Right ventricle myocardium inferior (tissue), 1 donor: ENCODE results near the gene RPL39L. TPM values are rescaled to one million over a fixed set of nuclear protein-coding genes. Genes with fewer than 3 reads are reported as not detected.
A peak's percentile ranks its signal among the peaks of the same experiment; 100 is the strongest.
"Not testable (repeated sequence)": the region's sequence is repeated elsewhere in the genome, so short reads cannot be mapped to it uniquely, and the experiment has no call there.

Experiments used
- ATAC-seq: fragments of 200-7000 bp; cut with Tn5 transposase; one replicate; pipeline ENCODE4 v1.9.1; 2020; ENCODE audit warnings: mild to moderate bottlenecking, moderate library complexity
- DNase-seq: peaks from one replicate; pipeline ENCODE4 v3.0.0; 2021; ENCODE audit errors: missing footprints
- intact Hi-C: fragments of 100-400 bp; cut with DNase I; formaldehyde crosslinking; loops from one replicate; pipeline ENCODE4 v1.11.0; 2022
- long read RNA-seq: library from polyadenylated mRNA; unstranded; transcript quantifications from one replicate; pipeline ENCODE4 v2.0.0, GENCODE V29; 2021
- total RNA-seq: library from RNA; stranded (reverse); fragmentation: NEBNext Ultra II Directional; extraction: Animal tissue kit (Norgen Biotek cat#: 25700); gene quantifications from one replicate; pipeline ENCODE4 v1.2.1, GENCODE V29; 2021
- donor health status: DM: no; HTN: yes; CAD: no; lungs with severe emphysema.

Gene RPL39L
- total RNA-seq = 5.9 TPM
- long read RNA-seq, partial matches to known transcripts = 0 of 1 reads
- long read RNA-seq, other reads (novel, unspliced or antisense) = 0 of 1 reads

GRCh38 chr3:187139126-187139894, at the start of gene RPL39L:
Gene RPL39L (minus strand): TSS chr3:187139496. CDS start chr3:187121300, 18,196 bp downstream.
- intact Hi-C loops = no loop called here
- peak; percentile 98 for ATAC-seq
- peak; percentile 90 for DNase-seq

- intact Hi-C loops = no loop called here
- ATAC-seq = no peak
- DNase-seq = no peak
Measured at GRCh38 chr3:187188931-187189330, 49.6 kb upstream of the RPL39L start.

GRCh38 chr3:187186801-187187421, 47.6 kb upstream of the RPL39L start:
- DNase-seq (peak; percentile 69), ATAC-seq (peak; percentile 94)
- intact Hi-C loops = no loop called here

- peak; percentile 40 for ATAC-seq
- DNase-seq = no peak
- intact Hi-C loops = no loop called here
Measured at GRCh38 chr3:187186375-187186774, 47.1 kb upstream of the RPL39L start.

- DNase-seq (no peak), ATAC-seq (no peak)
- intact Hi-C loops = no loop called here
Measured at GRCh38 chr3:187185759-187186158, 46.5 kb upstream of the RPL39L start.

- intact Hi-C loops = no loop called here
- ATAC-seq (no peak), DNase-seq (no peak)
Measured at GRCh38 chr3:187183903-187184302, 44.6 kb upstream of the RPL39L start.

GRCh38 chr3:187183210-187183862, 44.0 kb upstream of the RPL39L start:
- ATAC-seq (no peak), DNase-seq (no peak)
- intact Hi-C loops = no loop called here

- no peak for DNase-seq
- intact Hi-C loops = no loop called here
- ATAC-seq = no peak
Measured at GRCh38 chr3:187181454-187182170, 42.3 kb upstream of the RPL39L start.

GRCh38 chr3:187172929-187173328, 33.6 kb upstream of the RPL39L start:
- ATAC-seq = no peak
- DNase-seq = no peak
- intact Hi-C loops = no loop called here

GRCh38 chr3:187170911-187171310, 31.6 kb upstream of the RPL39L start:
- ATAC-seq, DNase-seq, intact Hi-C loops: not testable (repeated sequence)

- DNase-seq = no peak
- intact Hi-C loops = no loop called here
- no peak for ATAC-seq
Measured at GRCh38 chr3:187169231-187169960, 30.1 kb upstream of the RPL39L start.

GRCh38 chr3:187167777-187168176, 28.5 kb upstream of the RPL39L start:
- intact Hi-C loops = no loop called here
- DNase-seq (no peak), ATAC-seq (peak; percentile 68)

GRCh38 chr3:187166750-187167149, 27.5 kb upstream of the RPL39L start:
- ATAC-seq = no peak
- no peak for DNase-seq
- intact Hi-C loops = no loop called here

GRCh38 chr3:187165144-187165543, 25.8 kb upstream of the RPL39L start:
- no peak for DNase-seq
- ATAC-seq = peak; percentile 27
- intact Hi-C loops = loop anchor here (1.0 to 2.0 kb wide), 2 partner anchors 50 to 316 kb away; no protein-coding TSS in a partner anchor

GRCh38 chr3:187162265-187162953, 23.1 kb upstream of the RPL39L start:
- DNase-seq (no peak), ATAC-seq (no peak)
- intact Hi-C loops = no loop called here

- intact Hi-C loops = no loop called here
- DNase-seq (no peak), ATAC-seq (no peak)
Measured at GRCh38 chr3:187161556-187161955, 22.3 kb upstream of the RPL39L start.

- DNase-seq (no peak), ATAC-seq (no peak)
- intact Hi-C loops = no loop called here
Measured at GRCh38 chr3:187150599-187150998, 11.3 kb upstream of the RPL39L start.

GRCh38 chr3:187150186-187150585, 10.9 kb upstream of the RPL39L start:
- ATAC-seq = no peak
- intact Hi-C loops = no loop called here
- DNase-seq = no peak
